ENCODE data around the gene CAPN7.

CAPN7 gene

DNA sequence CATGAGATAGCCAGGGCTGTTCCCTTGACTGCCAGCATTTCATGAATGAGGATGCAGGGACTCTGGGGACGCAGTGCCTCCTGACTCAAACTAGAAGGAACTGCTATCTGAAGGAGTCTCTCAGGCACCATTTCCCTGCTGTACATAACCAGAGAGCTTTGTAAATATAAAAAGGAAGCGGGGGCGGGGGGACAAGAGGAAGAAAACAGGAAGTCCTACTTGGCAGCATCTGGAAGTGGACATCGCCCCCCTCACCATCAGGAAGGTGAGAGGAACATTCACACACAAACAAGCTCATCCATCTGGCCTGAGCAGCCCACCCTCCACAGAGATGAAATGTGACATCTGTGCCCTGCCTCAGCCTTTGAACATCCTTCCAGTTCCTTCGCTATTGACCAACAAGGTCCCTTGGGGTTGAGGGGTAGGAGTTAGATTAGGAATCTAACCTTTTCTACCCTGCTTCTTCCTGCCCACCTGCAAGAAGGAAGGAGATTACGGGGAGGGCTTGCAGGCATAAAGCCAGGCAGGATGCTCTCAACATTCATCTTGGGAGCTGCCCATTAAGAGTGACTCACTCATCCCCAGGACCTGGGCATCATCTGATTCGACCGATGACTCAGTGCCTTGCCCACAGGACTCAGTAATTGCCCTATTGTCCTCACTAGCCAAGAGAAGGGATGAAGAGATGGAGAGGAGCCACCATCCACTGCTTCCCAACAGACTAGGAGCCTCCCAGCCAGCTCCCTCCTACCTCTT, 94.5 kb downstream of the CAPN7 start:
- H3K4me3 ChIP-seq (ENCODE audit: low read depth, low read length) = no peak overlapping the region
- no peak for DNase-seq (ENCODE audit: low read depth)
- TF ChIP-seq, protein P1, sequence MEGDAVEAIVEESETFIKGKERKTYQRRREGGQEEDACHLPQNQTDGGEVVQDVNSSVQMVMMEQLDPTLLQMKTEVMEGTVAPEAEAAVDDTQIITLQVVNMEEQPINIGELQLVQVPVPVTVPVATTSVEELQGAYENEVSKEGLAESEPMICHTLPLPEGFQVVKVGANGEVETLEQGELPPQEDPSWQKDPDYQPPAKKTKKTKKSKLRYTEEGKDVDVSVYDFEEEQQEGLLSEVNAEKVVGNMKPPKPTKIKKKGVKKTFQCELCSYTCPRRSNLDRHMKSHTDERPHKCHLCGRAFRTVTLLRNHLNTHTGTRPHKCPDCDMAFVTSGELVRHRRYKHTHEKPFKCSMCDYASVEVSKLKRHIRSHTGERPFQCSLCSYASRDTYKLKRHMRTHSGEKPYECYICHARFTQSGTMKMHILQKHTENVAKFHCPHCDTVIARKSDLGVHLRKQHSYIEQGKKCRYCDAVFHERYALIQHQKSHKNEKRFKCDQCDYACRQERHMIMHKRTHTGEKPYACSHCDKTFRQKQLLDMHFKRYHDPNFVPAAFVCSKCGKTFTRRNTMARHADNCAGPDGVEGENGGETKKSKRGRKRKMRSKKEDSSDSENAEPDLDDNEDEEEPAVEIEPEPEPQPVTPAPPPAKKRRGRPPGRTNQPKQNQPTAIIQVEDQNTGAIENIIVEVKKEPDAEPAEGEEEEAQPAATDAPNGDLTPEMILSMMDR (IDR thresholded peaks at IDR 0.05; ENCODE audit: control insufficient read depth, extremely low read depth, insufficient read depth) = no peak

DNA sequence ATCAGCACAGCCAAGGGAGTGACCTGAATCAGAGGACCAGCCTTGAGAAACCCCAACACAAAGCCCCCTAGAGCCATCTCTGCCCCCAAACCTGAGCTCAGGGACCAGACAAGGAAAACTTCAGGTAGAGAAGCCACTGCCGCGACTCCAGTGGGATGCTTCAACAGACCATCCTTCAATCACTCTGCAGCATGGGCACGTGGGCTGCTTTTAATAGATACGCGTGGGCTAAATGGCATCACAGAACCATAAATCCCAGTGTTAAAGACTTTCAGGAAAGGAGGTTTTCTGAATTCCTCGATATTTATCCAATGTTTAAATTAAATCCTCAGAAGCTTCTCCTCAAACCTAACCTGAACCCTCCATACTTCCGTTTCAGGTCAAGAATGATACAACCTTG, 95.7 kb downstream of the CAPN7 start:
- TF ChIP-seq, protein P1 (IDR thresholded peaks at IDR 0.05; ENCODE audit: control insufficient read depth, extremely low read depth, insufficient read depth) = no peak
- no peak overlapping the region for H3K4me3 ChIP-seq (ENCODE audit: low read depth, low read length)
- no peak for DNase-seq (ENCODE audit: low read depth)
